PC-3 (cell line): ENCODE data around the gene ATF7. TPM values are rescaled to one million over a fixed set of nuclear protein-coding genes. Genes with fewer than 3 reads are reported as not detected.
A peak's percentile ranks its signal among the peaks of the same experiment; 100 is the strongest.

ENCODE experiments used
- ATAC-seq: fragments of 200-7000 bp; cut with Tn5 transposase; 2 replicates; pipeline ENCODE4 v1.9.1; 2020; ENCODE audit warnings: mild to moderate bottlenecking, moderate library complexity
- BruUV-seq: library from RNA; stranded (reverse); fragments of 400-500 nt; replicated peaks from 2 replicates; lab custom pipeline; 2021; lab: Mats Ljungman, UMichigan
- CTCF ChIA-PET: fragments of 300-600 bp; sonication (Branson Sonifier 250); formaldehyde crosslinking; loops from one replicate; lab custom pipeline; 2022; ENCODE audit warnings: antibody characterized with exemption; lab: Charles Lee
- POLR2A ChIA-PET: fragments of 300-600 bp; sonication (Branson Sonifier 250); formaldehyde crosslinking; loops from one replicate; lab custom pipeline; 2022; ENCODE audit warnings: antibody characterized with exemption; ENCODE audit not compliant: unreplicated experiment; lab: Charles Lee
- DNase-seq: peaks from one replicate; pipeline ENCODE4 v3.0.0-alpha.2; 2015
- H2AFZ ChIP-seq: fragments of 300-600 bp; sonication (generic); 2 replicates; pipeline ENCODE4 v1.6.0; 2016; ENCODE audit warnings: antibody characterized with exemption, low read length
- H3F3A ChIP-seq: fragments of 300-600 bp; sonication (generic); one replicate; pipeline ENCODE4 v1.6.0; 2017; ENCODE audit warnings: antibody characterized with exemption, low read length, control low read depth, mild to moderate bottlenecking; ENCODE audit not compliant: unreplicated experiment
- H3K27ac ChIP-seq: fragments of 300-600 bp; sonication (generic); 2 replicates; pipeline ENCODE4 v1.5.1; 2016; ENCODE audit warnings: mild to moderate bottlenecking, low read length
- H3K27me3 ChIP-seq: fragments of 300-600 bp; sonication (generic); 2 replicates; pipeline ENCODE4 v1.6.1; 2016; ENCODE audit warnings: low read length, mixed read lengths
- H3K36me3 ChIP-seq: fragments of 300-600 bp; sonication (generic); 2 replicates; pipeline ENCODE4 v1.6.1; 2016; ENCODE audit warnings: low read depth, mixed run types, low read length, mixed read lengths
- H3K4me1 ChIP-seq: fragments of 300-600 bp; sonication (generic); 2 replicates; pipeline ENCODE4 v1.5.1; 2016; ENCODE audit warnings: low read length; ENCODE audit not compliant: insufficient read depth
- H3K4me2 ChIP-seq: fragments of 300-600 bp; sonication (generic); 2 replicates; pipeline ENCODE4 v1.6.0; 2016; ENCODE audit warnings: low read length
- H3K4me3 ChIP-seq: fragments of 300-600 bp; sonication (generic); 2 replicates; pipeline ENCODE4 v1.5.1; 2016; ENCODE audit warnings: mild to moderate bottlenecking, low read length, mixed read lengths
- H3K79me2 ChIP-seq: fragments of 300-600 bp; sonication (generic); 2 replicates; pipeline ENCODE4 v1.6.1; 2017; ENCODE audit warnings: low read length, mixed read lengths
- H3K9ac ChIP-seq: fragments of 300-600 bp; sonication (generic); 2 replicates; pipeline ENCODE4 v1.6.0; 2016; ENCODE audit warnings: mild to moderate bottlenecking, low read length
- H3K9me2 ChIP-seq: fragments of 300-600 bp; sonication (generic); replicated peaks from 2 replicates; pipeline ENCODE4 v1.6.1; 2016; ENCODE audit warnings: mixed run types, low read length, mixed read lengths
- H3K9me3 ChIP-seq: fragments of 300-600 bp; sonication (generic); 2 replicates; pipeline ENCODE4 v1.6.1; 2016; ENCODE audit warnings: low read length, mixed read lengths
- H4K20me1 ChIP-seq: fragments of 300-600 bp; sonication (generic); 2 replicates; pipeline ENCODE4 v1.6.1; 2016; ENCODE audit warnings: low read length, mixed read lengths
- EZH2 ChIP-seq: fragments of 300-600 bp; sonication (generic); IDR thresholded peaks from one replicate; pipeline ENCODE4 v1.6.1; 2017; ENCODE audit warnings: antibody characterized with exemption, mild to moderate bottlenecking, low read length; ENCODE audit not compliant: unreplicated experiment
- EZH2phosphoT487 ChIP-seq: fragments of 300-600 bp; sonication (generic); IDR thresholded peaks from 2 replicates; pipeline ENCODE4 v1.6.1; 2018; ENCODE audit warnings: mild to moderate bottlenecking, antibody characterized with exemption, low read length, borderline replicate concordance
- intact Hi-C: fragments of 100-400 bp; cut with micrococcal nuclease; formaldehyde crosslinking; loops from 2 replicates; pipeline ENCODE4 v1.9.0; 2023
- total RNA-seq: library from RNA; depleted of rRNA; stranded (reverse); fragments of >200 nt; gene quantifications from 2 replicates; pipeline ENCODE4 v1.2.3, GENCODE V29; 2014
- TF ChIP-seq, protein P1 (sequence below): fragments of 300-600 bp; sonication (generic); conservative IDR thresholded peaks from 2 replicates; pipeline ENCODE4 v1.5.1; 2017; ENCODE audit warnings: antibody characterized with exemption, low read depth, mild to moderate bottlenecking, low read length

Gene ATF7
- total RNA-seq, 1 experiment from 2014 or later, result 7.9 TPM

DNA sequence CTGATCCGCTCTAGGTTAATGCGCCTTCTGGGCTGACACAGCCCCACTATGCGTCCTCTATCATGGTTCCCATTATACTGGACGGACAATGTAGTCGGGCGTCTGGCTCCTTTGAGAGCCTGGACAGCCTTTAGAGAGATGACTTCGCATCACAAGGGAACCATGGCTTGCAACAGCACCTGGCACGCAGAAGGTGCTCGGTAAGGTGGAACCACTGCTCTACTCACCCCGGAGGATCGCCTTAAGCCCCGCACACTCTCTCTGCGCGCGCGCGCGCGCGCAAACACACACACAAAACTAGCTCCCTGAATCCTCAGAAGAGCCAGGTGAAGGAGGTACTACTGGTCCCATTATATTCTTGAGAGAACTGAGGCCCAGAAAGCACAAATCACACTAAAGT lies 134.0 kb downstream of the ATF7 start:
- TSS peak; percentile 45 for BruUV-seq
- 0 out of 2 replicates have a peak, but pooled peaks cover under 1% of the 10 kb centered on the region for H3K36me3 ChIP-seq
- no peaks in the 10 kb centered on the region for H4K20me1 ChIP-seq
- DNase-seq (no peak), ATAC-seq (no peak)
- H3K79me2 ChIP-seq, result no peaks in the 10 kb centered on the region
- no peaks in the 10 kb centered on the region for H3K9me2 ChIP-seq
- H3K27me3 ChIP-seq, result no peaks in the 10 kb centered on the region
- no peaks in the 10 kb centered on the region for H3K9me3 ChIP-seq
- CTCF ChIA-PET, result no interaction called here
- POLR2A ChIA-PET, result interaction anchor here (0.7 kb wide), 2 partner anchors 9 to 15 kb away, joined by 7 to 10 read pairs; no protein-coding TSS in a partner anchor
- TF ChIP-seq EZH2 (no peak), EZH2phosphoT487 (no peak)
- TF ChIP-seq, protein P1, sequence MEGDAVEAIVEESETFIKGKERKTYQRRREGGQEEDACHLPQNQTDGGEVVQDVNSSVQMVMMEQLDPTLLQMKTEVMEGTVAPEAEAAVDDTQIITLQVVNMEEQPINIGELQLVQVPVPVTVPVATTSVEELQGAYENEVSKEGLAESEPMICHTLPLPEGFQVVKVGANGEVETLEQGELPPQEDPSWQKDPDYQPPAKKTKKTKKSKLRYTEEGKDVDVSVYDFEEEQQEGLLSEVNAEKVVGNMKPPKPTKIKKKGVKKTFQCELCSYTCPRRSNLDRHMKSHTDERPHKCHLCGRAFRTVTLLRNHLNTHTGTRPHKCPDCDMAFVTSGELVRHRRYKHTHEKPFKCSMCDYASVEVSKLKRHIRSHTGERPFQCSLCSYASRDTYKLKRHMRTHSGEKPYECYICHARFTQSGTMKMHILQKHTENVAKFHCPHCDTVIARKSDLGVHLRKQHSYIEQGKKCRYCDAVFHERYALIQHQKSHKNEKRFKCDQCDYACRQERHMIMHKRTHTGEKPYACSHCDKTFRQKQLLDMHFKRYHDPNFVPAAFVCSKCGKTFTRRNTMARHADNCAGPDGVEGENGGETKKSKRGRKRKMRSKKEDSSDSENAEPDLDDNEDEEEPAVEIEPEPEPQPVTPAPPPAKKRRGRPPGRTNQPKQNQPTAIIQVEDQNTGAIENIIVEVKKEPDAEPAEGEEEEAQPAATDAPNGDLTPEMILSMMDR, result no peak
- peaks cover 7% of the 10 kb centered on the region; the same call in 1 of the 2 replicates for H3K4me1 ChIP-seq
- H3K27ac ChIP-seq, result no peak overlapping the region
- H3F3A ChIP-seq, result no peaks in the 10 kb centered on the region
- H3K9ac ChIP-seq, result no peak overlapping the region
- H2AFZ ChIP-seq, result 0 out of 2 replicates have a peak overlapping the region, but pooled peaks have one; percentile 90
- intact Hi-C loops, result no loop called here
- H3K4me3 ChIP-seq, result no peak overlapping the region
- H3K4me2 ChIP-seq, result peak overlapping the region; percentile 84

DNA sequence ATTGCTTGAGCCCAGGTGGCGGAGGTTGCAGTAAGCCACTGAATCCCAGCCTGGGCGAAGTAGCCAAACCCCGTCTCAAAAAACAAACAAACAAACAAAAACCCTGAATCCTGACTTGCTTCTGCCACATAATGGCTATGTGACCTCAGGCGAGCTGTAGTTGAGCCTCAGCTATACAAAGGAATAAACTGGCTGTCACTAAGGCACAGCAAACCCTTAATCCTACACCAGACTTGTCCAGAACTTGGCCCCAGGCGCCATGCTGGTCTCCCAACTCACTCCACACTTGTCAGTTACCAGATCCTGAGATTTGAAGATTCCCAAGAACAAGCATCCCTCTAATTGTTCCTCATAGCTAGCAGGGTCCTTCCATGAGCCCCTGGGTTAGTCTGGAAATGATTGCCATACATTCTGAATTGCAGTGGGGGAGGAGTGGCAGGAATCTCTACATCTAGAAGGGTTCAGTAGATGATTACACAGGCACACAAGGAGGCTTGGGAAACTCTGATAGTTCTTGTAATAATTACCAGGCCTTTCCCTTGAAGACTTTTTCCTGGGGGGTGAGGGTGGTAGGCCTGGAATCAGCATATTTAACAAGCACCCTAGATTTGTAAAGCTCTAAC lies 136.8 kb downstream of the ATF7 start:
- Histone ChIP-seq H3K9me3 (no peaks in the 10 kb centered on the region), H3F3A (peaks cover 3% of the 10 kb centered on the region), H3K4me1 (peaks cover 7% of the 10 kb centered on the region; the same call in 1 of the 2 replicates), H4K20me1 (no peaks in the 10 kb centered on the region), H3K79me2 (no peaks in the 10 kb centered on the region), H3K9ac (no peak overlapping the region), H3K27me3 (no peaks in the 10 kb centered on the region), H3K27ac (no peak overlapping the region), H3K4me3 (no peak overlapping the region), H3K4me2 (no peak overlapping the region), H3K9me2 (no peaks in the 10 kb centered on the region), H2AFZ (no peak overlapping the region), H3K36me3 (peaks cover 13% of the 10 kb centered on the region; the same call in 1 of the 2 replicates)
- BruUV-seq, result no TSS peak
- ATAC-seq, result no peak
- ChIA-PET CTCF (no interaction called here), POLR2A (interaction anchor here (0.7 to 0.8 kb wide), 2 partner anchors 11 to 68 kb away, joined by 3 to 9 read pairs; no protein-coding TSS in a partner anchor)
- intact Hi-C loops, result no loop called here
- no peak for TF ChIP-seq EZH2phosphoT487
- TF ChIP-seq, protein P1, result no peak
- TF ChIP-seq EZH2, result no peak
- no peak for DNase-seq
